WTC11 (cell line): ENCODE results near the gene LYRM9. TPM values are rescaled to one million over a fixed set of nuclear protein-coding genes. Genes with fewer than 3 reads are reported as not detected.

ENCODE experiments used
- ATAC-seq: fragments of 200-7000 bp; cut with Tn5 transposase; 2 replicates; pipeline ENCODE4 v1.10.0; 2021; ENCODE audit warnings: mild to moderate bottlenecking, moderate library complexity
- CTCF ChIA-PET: fragments of 300-600 bp; sonication (Branson Sonifier 250); formaldehyde crosslinking; loops from one replicate; lab custom pipeline; 2021; ENCODE audit warnings: antibody characterized with exemption; lab: Charles Lee
- POLR2A ChIA-PET: fragments of 350-600 bp; sonication (Branson Sonifier 250); formaldehyde crosslinking; loops from one replicate; lab custom pipeline; 2021; ENCODE audit warnings: antibody characterized with exemption; lab: Charles Lee
- DNase-seq: peaks from one replicate; pipeline ENCODE4 v3.0.0; 2021; ENCODE audit warnings: low spot score
- H3K27ac Mint-ChIP-seq: 2 replicates; pipeline ENCODE4 v1.8.0; 2021; ENCODE audit warnings: mixed read lengths
- H3K27me3 Mint-ChIP-seq: 2 replicates; pipeline ENCODE4 v1.8.0; 2021; ENCODE audit warnings: low read depth, mild to moderate bottlenecking, moderate library complexity, mixed read lengths
- H3K36me3 Mint-ChIP-seq: 2 replicates; pipeline ENCODE4 v1.8.0; 2021; ENCODE audit warnings: mixed read lengths
- H3K4me1 Mint-ChIP-seq: 2 replicates; pipeline ENCODE4 v1.8.0; 2022; ENCODE audit warnings: mixed read lengths
- H3K4me3 Mint-ChIP-seq: 2 replicates; pipeline ENCODE4 v1.8.0; 2021; ENCODE audit warnings: mild to moderate bottlenecking, moderate library complexity, mixed read lengths
- H3K9me3 Mint-ChIP-seq: 2 replicates; pipeline ENCODE4 v1.8.0; 2021; ENCODE audit warnings: mixed read lengths
- AR ChIP-seq: fragments of 250-450 bp; sonication (Bioruptor Pico); IDR thresholded peaks from 2 replicates; pipeline ENCODE4 v1.9.0; 2021; ENCODE audit warnings: mild to moderate bottlenecking
- ETV6 ChIP-seq: sonication (generic); formaldehyde crosslinking; IDR thresholded peaks from 2 replicates; pipeline ENCODE4 v1.8.1; 2022; ENCODE audit warnings: mild to moderate bottlenecking, missing genetic modification reagents
- FOXK1 ChIP-seq: sonication (generic); formaldehyde crosslinking; IDR thresholded peaks from 2 replicates; pipeline ENCODE4 v1.8.0; 2022; ENCODE audit warnings: mild to moderate bottlenecking, moderate library complexity, missing genetic modification reagents
- IRF2 ChIP-seq: sonication (generic); formaldehyde crosslinking; IDR thresholded peaks from 2 replicates; pipeline ENCODE4 v1.8.0; 2022; ENCODE audit warnings: low read depth, missing genetic modification reagents, borderline replicate concordance
- JUN ChIP-seq: sonication (generic); formaldehyde crosslinking; IDR thresholded peaks from 2 replicates; pipeline ENCODE4 v1.8.0; 2023; ENCODE audit warnings: mild to moderate bottlenecking, missing genetic modification reagents
- MXD4 ChIP-seq: fragments of 250-450 bp; sonication (Bioruptor Pico); IDR thresholded peaks from 2 replicates; pipeline ENCODE4 v1.8.0; 2021; ENCODE audit warnings: mild to moderate bottlenecking, moderate library complexity, borderline replicate concordance
- MYBL2 ChIP-seq: sonication (generic); formaldehyde crosslinking; IDR thresholded peaks from 2 replicates; pipeline ENCODE4 v1.8.1; 2023; ENCODE audit warnings: mild to moderate bottlenecking, moderate library complexity, missing genetic modification reagents
- NR3C1 ChIP-seq: sonication (generic); formaldehyde crosslinking; conservative IDR thresholded peaks from 2 replicates; pipeline ENCODE4 v1.8.1; 2023; ENCODE audit warnings: low read depth, mild to moderate bottlenecking, missing genetic modification reagents
- OVOL2 ChIP-seq: fragments of 250-450 bp; sonication (Bioruptor Pico); IDR thresholded peaks from 2 replicates; pipeline ENCODE4 v1.9.0; 2021; ENCODE audit warnings: mild to moderate bottlenecking, borderline replicate concordance
- SMAD3 ChIP-seq: sonication (generic); formaldehyde crosslinking; IDR thresholded peaks from 2 replicates; pipeline ENCODE4 v1.8.0; 2022; ENCODE audit warnings: missing genetic modification reagents, mild to moderate bottlenecking, borderline replicate concordance
- SMAD4 ChIP-seq: sonication (generic); formaldehyde crosslinking; IDR thresholded peaks from 2 replicates; pipeline ENCODE4 v1.8.0; 2022; ENCODE audit warnings: mild to moderate bottlenecking, missing genetic modification reagents
- TEAD1 ChIP-seq: sonication (generic); formaldehyde crosslinking; IDR thresholded peaks from 2 replicates; pipeline ENCODE4 v1.8.0; 2022; ENCODE audit warnings: mild to moderate bottlenecking, missing genetic modification reagents
- TEAD4 ChIP-seq: sonication (generic); formaldehyde crosslinking; IDR thresholded peaks from 2 replicates; pipeline ENCODE4 v1.8.0; 2022; ENCODE audit warnings: mild to moderate bottlenecking, missing genetic modification reagents
- USF1 ChIP-seq: sonication (generic); formaldehyde crosslinking; IDR thresholded peaks from 2 replicates; pipeline ENCODE4 v1.8.0; 2022; ENCODE audit warnings: mild to moderate bottlenecking, missing genetic modification reagents
- ZNF121 ChIP-seq: sonication (generic); formaldehyde crosslinking; IDR thresholded peaks from 2 replicates; pipeline ENCODE4 v1.8.0; 2023; ENCODE audit warnings: missing genetic modification reagents
- ZNF232 ChIP-seq: sonication (generic); formaldehyde crosslinking; IDR thresholded peaks from 2 replicates; pipeline ENCODE4 v1.8.0; 2022; ENCODE audit warnings: mild to moderate bottlenecking, missing genetic modification reagents
- ZNF281 ChIP-seq: sonication (generic); formaldehyde crosslinking; IDR thresholded peaks from 2 replicates; pipeline ENCODE4 v1.8.0; 2023; ENCODE audit warnings: mild to moderate bottlenecking, missing genetic modification reagents
- ZNF396 ChIP-seq: fragments of 250-450 bp; sonication (Bioruptor Pico); IDR thresholded peaks from 2 replicates; pipeline ENCODE4 v1.8.0; 2021; ENCODE audit warnings: mild to moderate bottlenecking, moderate library complexity, borderline replicate concordance
- total RNA-seq: library from RNA; stranded (reverse); gene quantifications from 3 replicates; pipeline ENCODE4 v1.2.3, GENCODE V29; 2021
- TF ChIP-seq, protein P1 (sequence below): sonication (generic); formaldehyde crosslinking; IDR thresholded peaks from 2 replicates; pipeline ENCODE4 v1.8.1; 2023; ENCODE audit warnings: mild to moderate bottlenecking, missing genetic modification reagents
- TF ChIP-seq, protein P2 (sequence below): fragments of 200-600 bp; IDR thresholded peaks from 2 replicates; pipeline ENCODE4 v1.8.0; 2022; ENCODE audit warnings: antibody characterized with exemption

The LYRM9 gene
- total RNA-seq, 1 experiment from 2014 or later: 3.6 TPM

DNA sequence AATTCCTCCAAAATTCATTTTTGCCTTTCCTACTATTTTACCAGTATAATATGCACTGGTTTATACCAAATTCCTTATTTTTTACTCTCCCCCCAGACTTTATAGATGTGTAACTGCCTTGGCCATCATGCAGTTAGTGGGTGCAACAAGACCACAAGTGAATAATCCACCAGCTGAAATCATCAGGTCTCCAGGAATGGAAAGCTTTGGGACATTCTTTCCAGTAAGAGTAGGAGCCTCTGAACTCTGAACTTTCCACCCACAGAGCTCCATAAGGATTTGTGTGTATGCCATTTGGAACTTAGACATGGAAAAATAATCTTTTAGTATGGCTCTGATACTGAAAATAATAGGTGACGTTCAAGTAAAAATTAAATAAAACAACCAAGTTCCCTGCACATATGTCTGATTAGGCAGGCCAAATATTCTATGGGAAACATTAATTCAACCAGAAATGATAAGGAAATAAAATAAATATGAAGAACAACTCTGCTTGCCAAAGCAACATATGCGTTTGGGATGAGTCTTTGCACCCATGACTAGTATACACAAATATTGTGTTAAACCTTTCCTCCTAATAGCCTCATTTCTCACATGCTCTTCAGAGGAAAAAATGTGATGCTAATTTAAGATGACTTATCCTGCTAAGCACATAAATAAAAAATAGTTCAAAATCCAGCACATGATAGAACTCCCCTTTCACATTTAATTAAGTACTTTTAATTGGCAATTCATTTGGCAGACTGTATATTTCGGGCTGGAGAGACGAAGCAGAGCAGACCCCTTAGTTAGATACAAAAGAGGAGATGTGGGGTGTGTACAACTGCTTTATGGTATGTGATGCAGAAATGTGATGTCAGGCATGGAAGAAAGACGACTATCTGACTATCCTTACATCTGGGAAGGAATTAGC, 11.6 kb upstream of the LYRM9 start:
- Mint-ChIP-seq H3K9me3 (no peaks in the 10 kb centered on the region), H3K4me1 (peaks cover 29% of the 10 kb centered on the region), H3K27ac (no peak overlapping the region), H3K36me3 (no peaks in the 10 kb centered on the region), H3K27me3 (peaks cover 51% of the 10 kb centered on the region), H3K4me3 (no peak overlapping the region)
- DNase-seq (no peak), ATAC-seq (no peak)
- ChIA-PET CTCF (interaction anchor here (3.4 kb wide), 1 partner anchor 11 kb away, joined by 15 read pairs; the partner anchor contains the start of gene LYRM9), POLR2A (no interaction called here)
- no peak for TF ChIP-seq AR (CRISPR knock-in tag)
- no peak for TF ChIP-seq OVOL2 (CRISPR knock-in tag)
- TF ChIP-seq ZNF121 (CRISPR knock-in tag): no peak
- TF ChIP-seq ETV6 (CRISPR knock-in tag): no peak
- TF ChIP-seq, protein P1, sequence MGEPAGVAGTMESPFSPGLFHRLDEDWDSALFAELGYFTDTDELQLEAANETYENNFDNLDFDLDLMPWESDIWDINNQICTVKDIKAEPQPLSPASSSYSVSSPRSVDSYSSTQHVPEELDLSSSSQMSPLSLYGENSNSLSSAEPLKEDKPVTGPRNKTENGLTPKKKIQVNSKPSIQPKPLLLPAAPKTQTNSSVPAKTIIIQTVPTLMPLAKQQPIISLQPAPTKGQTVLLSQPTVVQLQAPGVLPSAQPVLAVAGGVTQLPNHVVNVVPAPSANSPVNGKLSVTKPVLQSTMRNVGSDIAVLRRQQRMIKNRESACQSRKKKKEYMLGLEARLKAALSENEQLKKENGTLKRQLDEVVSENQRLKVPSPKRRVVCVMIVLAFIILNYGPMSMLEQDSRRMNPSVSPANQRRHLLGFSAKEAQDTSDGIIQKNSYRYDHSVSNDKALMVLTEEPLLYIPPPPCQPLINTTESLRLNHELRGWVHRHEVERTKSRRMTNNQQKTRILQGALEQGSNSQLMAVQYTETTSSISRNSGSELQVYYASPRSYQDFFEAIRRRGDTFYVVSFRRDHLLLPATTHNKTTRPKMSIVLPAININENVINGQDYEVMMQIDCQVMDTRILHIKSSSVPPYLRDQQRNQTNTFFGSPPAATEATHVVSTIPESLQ (CRISPR knock-in tag): no peak
- TF ChIP-seq, protein P2, sequence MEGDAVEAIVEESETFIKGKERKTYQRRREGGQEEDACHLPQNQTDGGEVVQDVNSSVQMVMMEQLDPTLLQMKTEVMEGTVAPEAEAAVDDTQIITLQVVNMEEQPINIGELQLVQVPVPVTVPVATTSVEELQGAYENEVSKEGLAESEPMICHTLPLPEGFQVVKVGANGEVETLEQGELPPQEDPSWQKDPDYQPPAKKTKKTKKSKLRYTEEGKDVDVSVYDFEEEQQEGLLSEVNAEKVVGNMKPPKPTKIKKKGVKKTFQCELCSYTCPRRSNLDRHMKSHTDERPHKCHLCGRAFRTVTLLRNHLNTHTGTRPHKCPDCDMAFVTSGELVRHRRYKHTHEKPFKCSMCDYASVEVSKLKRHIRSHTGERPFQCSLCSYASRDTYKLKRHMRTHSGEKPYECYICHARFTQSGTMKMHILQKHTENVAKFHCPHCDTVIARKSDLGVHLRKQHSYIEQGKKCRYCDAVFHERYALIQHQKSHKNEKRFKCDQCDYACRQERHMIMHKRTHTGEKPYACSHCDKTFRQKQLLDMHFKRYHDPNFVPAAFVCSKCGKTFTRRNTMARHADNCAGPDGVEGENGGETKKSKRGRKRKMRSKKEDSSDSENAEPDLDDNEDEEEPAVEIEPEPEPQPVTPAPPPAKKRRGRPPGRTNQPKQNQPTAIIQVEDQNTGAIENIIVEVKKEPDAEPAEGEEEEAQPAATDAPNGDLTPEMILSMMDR: no peak
- TF ChIP-seq TEAD1 (CRISPR knock-in tag): no peak
- no peak for TF ChIP-seq ZNF232 (CRISPR knock-in tag)
- no peak for TF ChIP-seq ZNF396
- no peak for TF ChIP-seq SMAD4 (CRISPR knock-in tag)
- no peak for TF ChIP-seq ZNF281
- no peak for TF ChIP-seq SMAD3 (CRISPR knock-in tag)
- TF ChIP-seq MYBL2: no peak
- no peak for TF ChIP-seq NR3C1 (CRISPR knock-in tag)
- TF ChIP-seq TEAD4 (CRISPR knock-in tag): no peak
- no peak for TF ChIP-seq JUN
- TF ChIP-seq IRF2 (CRISPR knock-in tag): no peak
- TF ChIP-seq FOXK1 (CRISPR knock-in tag): no peak
- TF ChIP-seq MXD4: no peak
- TF ChIP-seq USF1 (CRISPR knock-in tag): no peak
